KBM-7 (cell line): ENCODE results near the gene NTM.
"Not testable (repeated sequence)": the region's sequence is repeated elsewhere in the genome, so short reads cannot be mapped to it uniquely, and the experiment has no call there.

Source experiments
- DNase-seq: peaks from one replicate; pipeline ENCODE4 v3.0.0-alpha.2; 2015
- in situ Hi-C: fragments of 300-500 bp; cut with MboI; formaldehyde crosslinking; loops from 2 replicates; pipeline ENCODE4 v1.14.3; 2020; ENCODE audit warnings: low sequenced_read_pairs, low pct_unique_long_range_greater_than_20kb, mixed read lengths

Gene NTM

DNA sequence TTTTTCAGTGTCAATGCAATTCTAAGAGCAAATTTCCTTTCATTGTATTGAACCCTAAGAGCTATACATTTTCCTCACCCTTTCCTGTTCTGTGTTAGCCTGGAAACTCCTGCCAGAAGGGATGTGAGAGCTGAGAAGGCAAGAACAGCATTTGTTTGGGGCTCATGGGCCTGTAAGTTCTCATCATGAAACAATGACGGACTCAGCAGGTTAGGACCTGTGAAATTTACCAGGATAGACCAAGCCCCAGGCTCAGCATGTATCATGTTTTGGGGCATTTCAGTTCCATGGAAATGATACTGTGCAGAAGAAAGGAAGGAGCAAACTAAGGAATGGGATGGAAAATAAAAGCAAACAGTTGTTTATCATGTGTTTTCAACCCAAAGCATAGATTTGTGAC is 41.6 kb downstream of the NTM start:
- no peak for DNase-seq
- in situ Hi-C loops, result no loop called here

DNA sequence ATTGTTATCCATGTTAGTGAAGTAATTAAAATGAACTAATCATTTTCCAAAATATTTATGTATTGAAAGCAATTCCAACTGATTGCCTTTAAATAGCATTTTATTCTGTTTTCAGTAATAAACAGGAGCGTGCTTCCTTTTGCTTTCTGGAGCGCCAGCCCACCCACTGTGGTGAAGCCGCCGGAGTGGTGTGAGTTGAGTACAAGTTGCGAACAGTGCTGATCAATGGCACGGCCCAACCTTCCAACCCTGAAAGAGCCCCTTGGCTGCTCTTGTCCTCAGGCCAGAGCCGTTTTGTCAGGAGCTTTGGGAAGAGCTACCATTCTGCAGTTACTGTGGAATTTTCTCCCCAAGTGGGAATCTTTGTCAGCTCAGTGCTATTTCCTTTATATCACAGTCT is 42.8 kb downstream of the NTM start:
- DNase-seq, result no peak
- in situ Hi-C loops, result no loop called here

DNA sequence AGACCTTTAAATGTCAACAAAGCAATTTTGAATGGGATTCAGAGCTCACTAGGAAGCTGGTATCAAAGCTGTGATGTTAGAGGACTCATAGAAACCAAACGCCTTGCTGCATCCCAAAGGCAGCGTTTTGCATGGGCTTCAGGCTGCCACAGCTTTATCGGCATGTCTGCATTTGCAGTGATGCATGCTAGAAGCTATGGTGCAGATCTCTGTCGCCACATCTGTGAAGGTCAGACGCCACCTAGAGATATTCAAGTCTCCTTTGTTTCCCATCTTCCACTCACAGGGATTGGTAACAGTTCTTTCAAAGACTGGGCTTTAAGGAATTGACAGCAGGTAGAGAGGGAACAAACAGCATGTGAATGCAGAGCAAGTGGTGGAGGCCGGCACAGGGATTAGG is 47.8 kb downstream of the NTM start:
- no peak for DNase-seq
- in situ Hi-C loops, result no loop called here

DNA sequence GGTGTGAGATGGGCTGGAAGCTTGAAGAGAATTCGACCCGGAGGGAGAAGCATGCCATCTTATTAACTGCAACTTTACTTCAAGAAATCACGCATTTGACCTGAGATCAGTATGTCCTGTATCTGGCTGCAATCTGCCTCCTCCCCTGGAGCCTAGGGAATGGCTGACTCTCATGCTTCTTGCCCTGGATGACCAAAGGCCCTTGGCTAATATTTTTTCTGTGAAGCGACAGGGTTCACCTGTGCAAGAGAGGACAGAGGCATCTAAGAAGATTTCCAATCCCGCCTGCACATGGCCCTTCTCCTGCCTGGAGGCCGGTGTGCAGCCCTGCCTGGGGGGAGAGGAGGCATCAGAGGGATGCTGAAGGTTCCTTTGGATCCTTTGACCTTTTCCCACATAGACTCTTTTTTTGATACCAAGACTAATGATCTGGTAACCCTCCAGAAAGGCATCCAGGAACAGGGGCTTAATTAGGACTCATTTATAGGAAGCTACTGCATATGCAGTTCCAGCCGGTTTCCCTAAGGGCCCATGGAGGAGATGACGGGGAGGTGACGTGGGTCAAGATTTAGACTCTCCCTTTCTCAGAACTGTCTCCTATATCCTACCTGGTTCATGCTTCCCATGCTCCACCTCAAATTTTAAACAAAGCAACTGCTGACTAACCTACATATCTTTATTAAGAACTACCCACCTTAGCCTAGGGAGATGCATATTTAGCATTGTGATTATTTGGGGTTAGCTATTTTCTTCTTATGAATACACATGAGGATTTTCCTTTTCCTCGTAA is 50.8 kb downstream of the NTM start:
- no peak for DNase-seq
- in situ Hi-C loops, result no loop called here

DNA sequence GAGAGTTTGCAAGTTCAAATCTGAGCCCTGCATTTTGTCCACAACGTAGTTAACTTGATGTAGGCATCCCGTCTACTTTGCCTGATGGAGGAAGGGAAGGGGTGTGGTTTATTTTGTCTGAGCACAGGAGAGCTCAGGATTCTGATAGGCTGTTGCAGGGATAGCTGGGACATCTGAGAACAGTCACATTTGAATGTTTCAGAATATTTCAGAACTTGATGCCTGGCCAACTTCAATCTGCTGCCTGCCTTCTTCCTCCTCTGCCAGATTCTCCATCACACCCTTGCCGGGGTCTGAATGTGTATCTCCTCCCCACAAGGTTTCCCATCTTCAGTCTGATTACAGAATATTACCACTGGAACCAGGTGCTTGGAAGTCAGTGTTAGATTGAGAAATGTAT is 51.6 kb downstream of the NTM start:
- DNase-seq, result no peak

DNA sequence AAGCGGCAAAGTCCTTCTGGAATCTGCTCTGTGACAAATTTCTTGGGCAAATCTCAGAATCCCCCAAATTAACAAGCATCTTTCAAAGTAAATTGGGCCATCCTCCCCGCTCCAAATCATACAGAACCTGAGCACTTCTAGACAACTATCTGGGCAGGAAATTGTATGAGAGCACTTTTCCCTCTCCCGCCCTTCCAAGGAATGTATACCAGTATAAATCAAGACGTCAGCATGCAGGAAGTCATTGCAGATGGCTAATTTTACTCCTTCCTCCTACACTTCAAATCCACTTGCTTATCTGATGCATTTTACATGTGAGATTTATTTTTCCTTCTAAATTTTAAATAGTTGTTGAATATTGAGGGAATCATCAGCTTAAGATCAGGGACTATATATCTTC is 52.1 kb downstream of the NTM start:
- in situ Hi-C loops, result no loop called here
- no peak for DNase-seq

More for the DNA sequence above, 51.6 kb downstream of the NTM start:
- in situ Hi-C loops, result no loop called here

DNA sequence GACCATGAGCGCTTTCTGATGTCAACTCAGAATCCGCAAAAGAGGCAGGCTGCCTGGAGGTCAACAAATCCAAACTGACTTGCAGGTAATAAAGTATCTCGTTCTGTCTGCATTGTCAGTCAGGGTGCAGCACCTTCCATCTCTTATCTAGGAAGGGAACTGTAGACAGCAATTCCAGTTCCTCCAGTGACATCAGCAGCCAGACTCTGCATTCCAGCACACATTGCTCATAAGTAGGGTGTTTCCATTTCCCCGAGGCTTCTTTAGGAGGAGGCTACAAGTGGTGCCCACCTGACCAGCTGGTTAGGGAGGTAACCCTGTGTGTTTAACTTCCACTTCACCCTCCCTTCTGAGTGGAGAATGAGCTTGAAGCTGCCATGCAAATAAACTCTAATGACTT is 53.3 kb downstream of the NTM start:
- in situ Hi-C loops, result no loop called here
- DNase-seq, result no peak

DNA sequence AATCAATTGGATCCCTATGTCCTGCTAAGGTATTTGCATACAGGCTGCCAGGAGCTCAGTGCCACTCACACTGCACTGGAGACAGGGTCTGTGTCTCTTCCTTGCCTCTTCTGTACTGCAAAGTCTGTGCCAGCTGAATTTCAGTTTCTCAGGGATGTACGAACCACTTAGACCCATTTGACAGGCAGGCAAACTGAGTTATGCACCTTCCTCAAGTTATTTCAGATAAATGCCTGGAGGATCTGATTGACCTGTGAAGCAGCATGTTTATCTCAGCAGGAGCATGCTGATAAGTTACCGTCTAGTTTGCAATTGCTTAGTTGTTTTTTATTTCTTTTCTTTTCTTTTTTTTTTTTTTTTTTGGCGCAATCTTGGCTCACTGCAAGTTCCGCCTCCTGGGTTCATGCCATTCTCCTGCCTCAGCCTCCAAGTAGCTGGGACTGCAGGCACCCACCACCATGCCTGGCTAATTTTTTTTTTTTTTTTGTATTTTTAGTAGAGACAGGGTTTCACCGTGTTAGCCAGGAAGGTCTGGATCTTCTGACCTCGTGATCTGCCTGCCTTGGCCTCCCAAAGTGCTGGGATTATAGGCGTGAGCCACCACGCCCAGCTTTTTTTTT is 54.0 kb downstream of the NTM start:
- DNase-seq, in situ Hi-C loops: not testable (repeated sequence)

DNA sequence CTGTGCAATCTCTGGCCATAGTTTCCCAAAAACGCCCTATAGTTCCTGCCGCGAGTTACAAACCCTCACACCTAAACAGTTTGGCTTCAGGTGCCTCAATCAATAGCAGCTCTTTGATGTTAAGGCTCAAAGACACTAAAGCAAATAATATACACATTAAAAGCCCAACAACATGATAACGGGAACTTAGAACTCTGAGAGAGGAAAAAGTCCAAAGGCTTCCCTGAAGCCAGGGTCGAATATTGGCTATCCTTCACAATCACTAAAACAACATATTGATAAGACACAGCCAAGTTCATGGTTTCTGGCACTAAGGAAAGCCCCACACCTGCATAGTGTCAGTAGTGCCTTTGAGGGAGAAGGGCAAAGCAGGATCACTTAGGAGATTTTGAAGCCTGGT is 54.9 kb downstream of the NTM start:
- no peak for DNase-seq
- in situ Hi-C loops, result no loop called here

DNA sequence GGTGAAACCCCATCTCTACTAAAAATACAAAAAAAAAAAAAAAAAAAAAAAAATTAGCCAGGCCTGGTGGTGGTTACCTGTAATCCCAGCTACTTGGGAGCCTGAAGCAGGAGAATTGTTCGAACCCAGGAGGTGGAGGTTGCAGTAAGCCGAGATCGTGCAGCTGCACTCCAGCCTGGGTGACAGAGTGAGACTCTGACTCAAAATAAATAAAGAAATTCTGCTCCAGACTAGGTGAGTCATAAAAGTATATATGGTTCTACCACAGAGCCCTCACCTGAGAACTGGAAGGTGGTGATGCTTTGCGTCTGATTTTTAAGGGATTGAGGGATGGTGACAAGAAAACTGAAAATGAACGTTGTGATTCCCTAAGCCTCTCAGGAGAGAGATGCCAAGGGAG is 58.4 kb downstream of the NTM start:
- no peak for DNase-seq
- in situ Hi-C loops, result no loop called here

DNA sequence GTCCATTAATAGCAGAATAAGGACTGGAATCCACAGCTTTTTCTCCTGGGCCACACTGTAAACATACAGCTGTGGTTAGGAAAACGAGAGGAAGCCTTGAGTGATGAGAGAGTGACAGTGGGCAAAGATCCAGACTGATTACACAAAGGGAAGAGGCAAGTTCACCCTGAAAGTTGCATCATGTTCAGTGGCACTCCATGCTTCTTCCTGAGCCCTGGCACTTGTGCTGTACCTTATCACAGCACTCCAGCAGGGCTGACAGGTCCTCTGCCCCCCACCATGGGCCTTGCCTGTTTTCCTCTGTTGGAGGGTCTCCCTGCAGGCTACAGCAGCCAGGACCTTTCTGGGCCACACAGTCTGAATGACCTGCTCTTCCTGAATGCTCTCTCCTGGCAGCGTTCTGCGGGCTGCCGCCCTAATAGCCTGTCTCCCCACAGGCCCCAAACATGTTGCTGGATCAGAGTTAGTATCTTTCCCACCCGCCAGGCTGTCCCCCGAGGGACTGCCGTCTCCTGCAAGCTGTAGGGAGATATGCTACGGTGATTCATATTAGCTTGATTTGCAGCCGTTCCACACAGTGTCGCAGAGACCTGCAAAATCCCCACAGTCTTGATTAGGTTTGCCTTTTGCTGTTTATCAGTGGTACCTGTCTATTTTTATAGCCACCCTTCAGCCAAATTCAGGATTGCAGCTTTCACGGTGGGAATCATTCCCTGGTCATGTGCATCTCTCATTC is 60.2 kb downstream of the NTM start:
- in situ Hi-C loops, result no loop called here

DNA sequence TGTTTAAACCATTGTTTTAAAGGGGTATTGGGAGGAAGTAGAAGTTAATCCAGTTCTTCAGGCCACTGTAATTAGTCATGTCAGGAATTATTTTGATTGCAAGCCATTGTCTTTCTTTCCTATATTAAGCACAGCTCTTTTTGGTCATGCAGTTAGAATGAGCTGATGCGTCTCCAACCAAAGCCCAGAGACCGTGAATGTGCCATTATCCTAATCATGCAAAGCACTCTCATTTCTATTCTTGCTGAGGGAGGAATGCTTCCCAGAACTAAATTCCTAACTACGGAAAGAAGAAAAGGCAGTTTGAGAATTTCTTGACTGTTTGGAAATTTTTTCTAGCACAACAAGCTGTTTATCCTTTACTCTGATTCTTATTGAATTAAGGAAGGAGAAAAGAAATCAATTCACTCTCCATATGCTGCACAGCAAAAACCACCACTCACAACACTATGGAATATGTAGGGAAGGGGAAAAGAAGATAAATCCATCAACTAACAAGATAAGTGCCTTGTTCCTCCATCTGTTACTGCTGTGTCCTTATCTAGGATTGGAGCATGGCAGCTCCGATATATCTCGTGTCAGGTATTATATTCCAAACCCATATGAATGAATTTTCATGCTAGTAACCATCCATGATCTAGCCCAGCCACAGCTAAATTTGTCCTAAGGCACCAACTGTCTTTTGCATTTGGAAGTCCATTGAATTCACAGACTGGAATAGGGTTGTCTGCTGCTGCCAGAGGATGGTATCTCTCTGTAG is 70.8 kb downstream of the NTM start:
- no peak for DNase-seq
- in situ Hi-C loops, result no loop called here

More for the DNA sequence above, 60.2 kb downstream of the NTM start:
- no peak for DNase-seq

DNA sequence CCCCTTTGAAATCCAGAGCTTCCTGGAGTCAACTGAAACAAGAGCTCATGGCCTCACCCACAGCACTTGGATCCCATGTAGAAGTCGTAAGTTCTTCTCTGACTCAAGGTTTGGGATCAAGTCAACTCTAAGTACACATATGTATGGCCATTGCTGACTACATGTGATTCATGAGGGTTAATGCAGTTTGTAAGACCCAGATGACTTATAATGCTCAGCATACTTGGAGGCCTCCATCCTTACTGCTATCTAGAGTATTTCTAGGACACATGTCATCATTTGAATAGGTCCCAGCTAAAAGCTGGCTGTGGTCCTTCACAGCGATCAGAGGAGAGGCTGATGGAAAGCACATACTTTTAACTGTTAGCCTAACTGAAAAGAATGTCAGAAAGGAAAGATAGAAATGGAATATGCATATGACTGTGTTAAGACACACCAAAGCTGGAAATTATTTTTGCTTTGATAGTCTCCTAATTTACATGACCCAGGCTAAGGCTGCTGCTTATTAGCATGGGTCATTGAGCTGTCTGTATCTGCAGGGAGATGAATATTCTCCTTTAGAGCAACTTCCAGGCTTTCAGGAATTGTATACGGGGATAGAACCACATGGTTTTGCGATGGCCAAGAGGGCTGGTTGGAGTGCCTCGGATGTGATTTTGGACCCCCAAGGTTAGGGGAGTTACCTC is 76.3 kb downstream of the NTM start:
- no peak for DNase-seq
- in situ Hi-C loops, result no loop called here

DNA sequence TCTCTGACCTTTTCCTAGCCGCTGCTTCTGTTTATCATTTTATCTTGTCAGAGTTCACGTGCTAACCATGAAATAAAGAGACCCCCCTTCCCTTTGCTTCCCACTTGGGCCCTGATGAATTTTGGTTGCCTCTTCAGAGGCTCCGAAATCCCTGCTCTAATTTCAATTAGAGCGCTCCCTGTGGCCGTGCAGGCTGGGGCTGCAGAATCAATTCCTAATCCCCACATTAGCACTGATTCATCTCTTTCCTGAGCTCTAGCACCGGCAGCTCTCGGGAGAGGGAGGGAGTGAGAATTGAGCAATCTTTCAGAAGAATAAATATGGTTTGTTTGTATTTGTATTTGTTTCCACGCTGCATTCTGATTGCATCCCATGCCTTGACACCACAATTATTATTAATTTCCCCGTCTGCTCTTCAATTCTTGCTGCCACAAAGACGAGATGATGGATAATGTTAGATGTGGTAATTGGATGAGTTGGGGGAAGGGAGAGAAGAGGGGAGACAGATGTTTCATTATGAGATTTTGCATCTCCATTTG is 76.9 kb downstream of the NTM start:
- no peak for DNase-seq
- in situ Hi-C loops, result no loop called here

DNA sequence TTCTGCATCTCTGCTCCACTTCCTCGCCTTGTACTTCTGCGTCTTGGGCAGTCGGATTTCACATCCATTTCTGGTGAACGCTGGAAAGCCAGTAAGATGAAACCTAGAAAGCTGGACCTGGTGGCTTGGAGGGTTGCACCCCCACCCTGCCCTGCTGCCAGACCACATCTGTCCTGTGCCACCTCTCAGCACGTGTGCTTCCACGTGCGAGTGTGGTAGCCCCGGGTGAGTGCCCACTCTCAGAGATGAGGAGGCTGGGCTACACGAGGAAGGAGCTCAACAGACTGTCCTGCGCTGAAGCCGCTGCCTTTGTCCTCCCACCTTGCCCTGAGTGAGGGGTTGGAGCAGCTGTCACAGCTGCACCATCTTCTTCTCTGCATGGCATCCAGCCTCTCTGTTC is 77.5 kb downstream of the NTM start:
- no peak for DNase-seq
- in situ Hi-C loops, result no loop called here

DNA sequence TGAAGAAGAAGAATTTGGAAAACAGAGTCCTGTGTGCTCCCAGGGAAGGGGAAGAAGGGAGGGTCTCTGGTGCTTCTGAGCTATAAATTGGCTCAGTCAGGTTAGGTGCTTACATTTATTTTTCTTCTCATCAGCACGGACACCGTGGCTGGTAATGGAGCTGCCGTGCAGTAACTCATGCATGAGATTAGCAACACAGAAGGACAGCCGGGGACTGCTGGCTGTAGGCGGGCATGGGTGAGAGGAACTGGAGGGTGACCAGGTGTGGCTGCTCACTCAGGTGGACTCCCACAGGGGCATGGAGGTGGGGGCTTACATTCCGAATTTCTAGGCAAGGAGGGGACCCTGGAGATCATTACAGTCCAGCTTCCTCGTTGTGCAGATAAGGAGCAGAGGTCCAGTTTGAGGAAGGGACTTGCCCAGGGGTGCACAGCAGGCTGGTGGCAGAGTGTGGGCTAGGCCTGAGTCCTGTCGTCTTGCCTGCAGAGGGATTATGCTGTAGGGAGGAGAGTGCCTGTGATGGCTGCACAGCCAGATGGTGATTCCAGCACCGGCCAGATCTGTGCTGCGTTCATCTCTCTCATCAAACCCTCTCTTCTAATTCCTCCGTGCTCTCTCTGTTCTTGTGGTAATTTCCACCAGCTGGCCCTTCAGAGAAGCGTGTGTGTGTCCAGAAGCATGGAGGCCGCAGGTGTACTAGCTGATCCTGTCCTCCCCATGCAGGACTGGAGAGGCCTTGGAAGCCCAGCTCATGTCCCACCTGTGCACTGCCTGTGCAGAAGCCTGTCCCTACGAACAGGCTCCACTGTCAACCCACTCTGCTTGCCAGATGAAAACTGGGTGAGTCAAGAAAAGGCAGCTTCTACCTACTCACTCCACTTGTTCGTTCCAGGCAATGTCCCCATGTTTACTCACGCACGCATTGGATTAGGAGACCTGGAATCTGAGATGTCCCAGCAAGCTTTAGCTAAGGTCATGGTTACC is 78.9 kb downstream of the NTM start:
- DNase-seq, result no peak
- in situ Hi-C loops, result no loop called here

DNA sequence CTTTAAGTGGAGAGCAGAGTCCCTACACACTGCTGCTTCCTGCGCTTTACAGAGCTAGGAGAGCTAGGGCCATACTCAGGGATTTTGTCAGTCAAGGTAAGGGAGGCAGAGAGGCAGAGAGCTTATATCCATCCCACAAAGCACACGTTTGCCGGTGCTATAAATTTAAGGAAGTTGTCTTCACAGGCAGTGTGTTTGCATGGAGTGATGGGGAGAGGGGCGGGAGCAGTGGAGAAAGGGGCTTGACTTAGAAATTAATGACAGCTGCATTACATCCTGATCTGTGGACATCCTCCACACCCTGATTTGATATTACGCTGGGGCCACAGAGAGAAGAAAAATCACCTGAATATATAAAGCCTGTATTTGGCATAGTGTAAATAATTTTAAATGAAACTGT is 84.1 kb downstream of the NTM start:
- in situ Hi-C loops, result no loop called here
- DNase-seq, result no peak

DNA sequence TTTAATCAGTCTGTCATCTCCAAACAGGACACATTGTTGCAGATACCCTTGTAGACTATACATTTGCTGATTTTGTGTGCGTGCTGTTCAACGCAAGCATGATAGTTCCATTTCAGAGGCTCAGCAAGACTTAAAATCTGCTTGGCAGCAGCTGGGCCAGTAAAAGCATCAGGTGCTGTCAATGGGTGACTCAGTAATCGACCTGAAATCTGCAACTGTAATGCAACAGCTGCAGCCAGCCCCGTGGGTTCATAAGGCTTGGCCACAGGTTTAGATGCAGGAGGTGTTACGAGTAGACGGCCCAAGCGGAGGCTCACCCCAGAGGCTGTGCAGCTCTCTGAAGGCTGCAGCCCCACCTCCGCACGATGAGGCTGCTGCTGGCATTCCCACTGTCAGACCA is 84.6 kb downstream of the NTM start:
- no peak for DNase-seq
- in situ Hi-C loops, result no loop called here
